ENCODE measurements around the gene FRMD4A. TPM values are rescaled to one million over a fixed set of nuclear protein-coding genes. Genes with fewer than 3 reads are reported as not detected.

FRMD4A gene
- total RNA-seq, 1 donor from 2014 or later: 9.6 TPM

GRCh38 chr10:14340051-14340744 is 9.5 kb upstream of the FRMD4A start:
- ATAC-seq: no peak

GRCh38 chr10:14336736-14337135 is 6.0 kb upstream of the FRMD4A start:
- no peak for ATAC-seq

- no peak for ATAC-seq
Measured at GRCh38 chr10:14334771-14335170, 4.0 kb upstream of the FRMD4A start.

- no peak for ATAC-seq
Measured at GRCh38 chr10:14333606-14334005, 2.9 kb upstream of the FRMD4A start.

GRCh38 chr10:14332903-14333302 is 2.2 kb upstream of the FRMD4A start:
- no peak for ATAC-seq

- no peak for ATAC-seq
Measured at GRCh38 chr10:14329746-14330173, 964 bp downstream of the FRMD4A start.

- ATAC-seq: no peak
Measured at GRCh38 chr10:14328881-14329672, 1.6 kb downstream of the FRMD4A start.

- no peak for ATAC-seq
Measured at GRCh38 chr10:14327527-14327926, 3.2 kb downstream of the FRMD4A start.

GRCh38 chr10:14326581-14326980 is 4.1 kb downstream of the FRMD4A start:
- no peak for ATAC-seq

GRCh38 chr10:14325325-14325955 is 5.3 kb downstream of the FRMD4A start:
- ATAC-seq: no peak

- no peak for ATAC-seq
Measured at GRCh38 chr10:14322526-14323188, 8.1 kb downstream of the FRMD4A start.

- ATAC-seq: no peak
Measured at GRCh38 chr10:14318007-14318406, 12.7 kb downstream of the FRMD4A start.

GRCh38 chr10:14312014-14312413 is 18.7 kb downstream of the FRMD4A start:
- no peak for ATAC-seq

GRCh38 chr10:14311206-14311957 is 19.3 kb downstream of the FRMD4A start:
- ATAC-seq: no peak

- ATAC-seq: no peak
Measured at GRCh38 chr10:14309593-14309992, 21.1 kb downstream of the FRMD4A start.

GRCh38 chr10:14306190-14306589 is 24.5 kb downstream of the FRMD4A start:
- no peak for ATAC-seq

- ATAC-seq: no peak
Measured at GRCh38 chr10:14304046-14304445, 26.7 kb downstream of the FRMD4A start.

- no peak for ATAC-seq
Measured at GRCh38 chr10:14302035-14302434, 28.7 kb downstream of the FRMD4A start.

- no peak for ATAC-seq
Measured at GRCh38 chr10:14299556-14299955, 31.2 kb downstream of the FRMD4A start.

- ATAC-seq: no peak
Measured at GRCh38 chr10:14296065-14296709, 34.5 kb downstream of the FRMD4A start.

GRCh38 chr10:14294347-14295059 is 36.2 kb downstream of the FRMD4A start:
- no peak for ATAC-seq
